NT2/D1 (cell line): Measurements from ENCODE around the gene ELP2.

Experiments
- SUZ12 ChIP-seq: IDR thresholded peaks from 2 replicates; pipeline ENCODE4 v1.6.1; 2011; ENCODE audit not compliant: insufficient read length, insufficient read depth; ENCODE audit errors: extremely low read depth
- YY1 ChIP-seq: IDR thresholded peaks from 2 replicates; pipeline ENCODE4 v1.6.1; 2011; ENCODE audit not compliant: insufficient read length, insufficient read depth
- ZNF274 ChIP-seq: IDR thresholded peaks from 2 replicates; pipeline ENCODE4 v1.6.1; 2011; ENCODE audit warnings: mild to moderate bottlenecking, low read depth, low read length

DNA sequence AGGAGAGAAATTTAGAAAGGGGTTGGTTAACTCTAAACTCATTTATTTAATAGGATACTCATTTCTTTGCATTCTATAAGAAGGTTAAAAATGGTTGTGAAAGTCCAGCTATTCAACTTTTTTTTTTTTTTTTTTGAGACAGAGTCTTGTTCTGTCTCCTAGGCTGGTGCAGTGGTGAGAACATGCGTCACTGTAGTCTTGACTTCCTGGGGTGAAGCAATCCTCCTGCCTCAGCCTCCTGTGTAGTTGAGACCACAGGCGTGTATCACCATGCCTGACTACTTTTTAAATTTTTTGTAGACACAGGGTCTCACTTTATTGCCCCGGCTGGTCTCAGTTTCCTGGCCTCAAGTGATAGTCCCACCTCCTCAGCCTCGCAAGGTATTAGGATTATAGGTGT is 11.9 kb downstream of the ELP2 start:
- no peak for TF ChIP-seq ZNF274
- no peak for TF ChIP-seq YY1
- TF ChIP-seq SUZ12 = no peak
